Activated naive CD4-positive, alpha-beta T cell treated with anti-CD3 and anti-CD28 coated beads, Interleukin-2, amount 10 ng/mL, durations not matched to agents 7 days and 5 days (primary cell): ENCODE results near the gene GNAT2.

Experiments used
- CTCF ChIA-PET: fragments of 350-600 bp; sonication (Branson Sonifier 250); formaldehyde crosslinking; loops from one replicate; lab custom pipeline; 2021; ENCODE audit warnings: antibody characterized with exemption; lab: Charles Lee
- DNase-seq: peaks from one replicate; pipeline ENCODE4 v3.0.0-alpha.2; 2020
- H3K27ac Mint-ChIP-seq: one replicate; pipeline ENCODE4 v1.8.0; 2021; ENCODE audit warnings: mild to moderate bottlenecking, moderate library complexity, mixed read lengths
- H3K27me3 Mint-ChIP-seq: one replicate; pipeline ENCODE4 v1.8.0; 2021; ENCODE audit warnings: mild to moderate bottlenecking, mixed read lengths
- H3K36me3 Mint-ChIP-seq: one replicate; pipeline ENCODE4 v1.8.0; 2021; ENCODE audit warnings: mixed read lengths
- H3K4me1 Mint-ChIP-seq: one replicate; pipeline ENCODE4 v1.8.0; 2021; ENCODE audit warnings: mixed read lengths
- H3K4me3 Mint-ChIP-seq: one replicate; pipeline ENCODE4 v1.8.0; 2021; ENCODE audit warnings: mild to moderate bottlenecking, moderate library complexity, mixed read lengths
- H3K9me3 Mint-ChIP-seq: one replicate; pipeline ENCODE4 v1.8.0; 2021; ENCODE audit warnings: mixed read lengths

Gene GNAT2

GRCh38 chr1:109620841-109621286 lies 1.4 kb upstream of the GNAT2 start:
- Mint-ChIP-seq H3K27me3 (no peaks in the 10 kb centered on the region), H3K36me3 (peaks cover 10% of the 10 kb centered on the region), H3K9me3 (no peaks in the 10 kb centered on the region), H3K4me1 (peaks cover 77% of the 10 kb centered on the region), H3K27ac (peak overlapping the region; percentile 93), H3K4me3 (peak overlapping the region; percentile 96)
- peak; percentile 99 for DNase-seq
- CTCF ChIA-PET = interaction anchor here (0.7 to 1.9 kb wide), 7 partner anchors 10 to 156 kb away, joined by 3 to 12 read pairs (median 4); partner anchors contain the start of gene GNAI3

GRCh38 chr1:109620401-109620791 lies 980 bp upstream of the GNAT2 start:
- H3K27me3 Mint-ChIP-seq = no peaks in the 10 kb centered on the region
- CTCF ChIA-PET = interaction anchor here (0.7 to 1.9 kb wide), 7 partner anchors 11 to 156 kb away, joined by 3 to 12 read pairs (median 4); partner anchors contain the start of gene GNAI3
- H3K36me3 Mint-ChIP-seq = peaks cover 9% of the 10 kb centered on the region
- DNase-seq = no peak
- H3K9me3 Mint-ChIP-seq = no peaks in the 10 kb centered on the region
- H3K4me3 Mint-ChIP-seq = peak overlapping the region; percentile 96
- peaks cover 77% of the 10 kb centered on the region for H3K4me1 Mint-ChIP-seq
- H3K27ac Mint-ChIP-seq = peak overlapping the region; percentile 93

GRCh38 chr1:109618661-109619575 lies 498 bp downstream of the GNAT2 start:
- Mint-ChIP-seq H3K27me3 (peaks cover 2% of the 10 kb centered on the region), H3K9me3 (no peaks in the 10 kb centered on the region), H3K4me3 (peak overlapping the region; percentile 96), H3K27ac (peak overlapping the region; percentile 93), H3K36me3 (peaks cover 9% of the 10 kb centered on the region), H3K4me1 (peaks cover 64% of the 10 kb centered on the region)
- CTCF ChIA-PET = interaction anchor here (1.8 to 1.9 kb wide), 2 partner anchors 21 to 122 kb away, joined by 4 to 12 read pairs; no protein-coding TSS in a partner anchor
- DNase-seq = peak; percentile 29

- Mint-ChIP-seq H3K4me1 (peaks cover 49% of the 10 kb centered on the region), H3K36me3 (peaks cover 6% of the 10 kb centered on the region), H3K4me3 (no peak overlapping the region), H3K27me3 (peaks cover 12% of the 10 kb centered on the region), H3K27ac (peak overlapping the region; percentile 56), H3K9me3 (no peaks in the 10 kb centered on the region)
- CTCF ChIA-PET = interaction anchor here (1.1 to 2.6 kb wide), 5 partner anchors 9 to 124 kb away, joined by 3 to 12 read pairs (median 4); no protein-coding TSS in a partner anchor
- DNase-seq = peak; percentile 20
Observed at GRCh38 chr1:109617291-109617801, 2.1 kb downstream of the GNAT2 start.

GRCh38 chr1:109616391-109616790 lies 3.0 kb downstream of the GNAT2 start:
- no peaks in the 10 kb centered on the region for H3K9me3 Mint-ChIP-seq
- CTCF ChIA-PET = interaction anchor here (1.0 to 2.6 kb wide), 6 partner anchors 8 to 123 kb away, joined by 3 to 12 read pairs (median 4); partner anchors contain the start of gene GNAI3
- peaks cover 2% of the 10 kb centered on the region for H3K36me3 Mint-ChIP-seq
- no peak overlapping the region for H3K27ac Mint-ChIP-seq
- H3K4me1 Mint-ChIP-seq = peaks cover 40% of the 10 kb centered on the region
- H3K27me3 Mint-ChIP-seq = peaks cover 22% of the 10 kb centered on the region
- no peak for DNase-seq
- H3K4me3 Mint-ChIP-seq = no peak overlapping the region

GRCh38 chr1:109615879-109616278 lies 3.5 kb downstream of the GNAT2 start:
- no peaks in the 10 kb centered on the region for H3K9me3 Mint-ChIP-seq
- H3K4me3 Mint-ChIP-seq = no peak overlapping the region
- peak; percentile 26 for DNase-seq
- peaks cover 39% of the 10 kb centered on the region for H3K4me1 Mint-ChIP-seq
- CTCF ChIA-PET = interaction anchor here (1.0 to 2.6 kb wide), 2 partner anchors 68 to 70 kb away, joined by 3 to 12 read pairs; partner anchors contain the start of gene GNAI3
- peaks cover 27% of the 10 kb centered on the region for H3K27me3 Mint-ChIP-seq
- H3K27ac Mint-ChIP-seq = no peak overlapping the region
- peaks cover 2% of the 10 kb centered on the region for H3K36me3 Mint-ChIP-seq

- no peaks in the 10 kb centered on the region for H3K9me3 Mint-ChIP-seq
- H3K4me3 Mint-ChIP-seq = no peak overlapping the region
- no peak overlapping the region for H3K27ac Mint-ChIP-seq
- no peaks in the 10 kb centered on the region for H3K36me3 Mint-ChIP-seq
- peaks cover 26% of the 10 kb centered on the region for H3K4me1 Mint-ChIP-seq
- no peak for DNase-seq
- H3K27me3 Mint-ChIP-seq = peaks cover 28% of the 10 kb centered on the region
- CTCF ChIA-PET = interaction anchor here (1.0 to 2.6 kb wide), 4 partner anchors 17 to 161 kb away, joined by 3 to 9 read pairs (median 3); no protein-coding TSS in a partner anchor
Observed at GRCh38 chr1:109613361-109614147, 5.9 kb downstream of the GNAT2 start.

GRCh38 chr1:109611308-109611990 lies 8.0 kb downstream of the GNAT2 start:
- H3K27me3 Mint-ChIP-seq = peaks cover 28% of the 10 kb centered on the region
- H3K36me3 Mint-ChIP-seq = no peaks in the 10 kb centered on the region
- no peak for DNase-seq
- H3K4me3 Mint-ChIP-seq = no peak overlapping the region
- peaks cover 10% of the 10 kb centered on the region for H3K4me1 Mint-ChIP-seq
- H3K27ac Mint-ChIP-seq = no peak overlapping the region
- H3K9me3 Mint-ChIP-seq = no peaks in the 10 kb centered on the region
- CTCF ChIA-PET = interaction anchor here (1.5 kb wide), 1 partner anchor 29 kb away, joined by 6 read pairs; no protein-coding TSS in a partner anchor

GRCh38 chr1:109610609-109611307 lies 8.7 kb downstream of the GNAT2 start:
- no peak for DNase-seq
- CTCF ChIA-PET = interaction anchor here (0.7 to 1.5 kb wide), 2 partner anchors 19 to 30 kb away, joined by 4 to 6 read pairs; no protein-coding TSS in a partner anchor

GRCh38 chr1:109609881-109610280 lies 9.5 kb downstream of the GNAT2 start:
- H3K4me1 Mint-ChIP-seq = no peaks in the 10 kb centered on the region
- H3K4me3 Mint-ChIP-seq = no peak overlapping the region

More at GRCh38 chr1:109610609-109611307, 8.7 kb downstream of the GNAT2 start:
- Mint-ChIP-seq H3K36me3 (no peaks in the 10 kb centered on the region), H3K4me1 (peaks cover 3% of the 10 kb centered on the region), H3K27me3 (peaks cover 28% of the 10 kb centered on the region), H3K4me3 (no peak overlapping the region), H3K27ac (no peak overlapping the region), H3K9me3 (no peaks in the 10 kb centered on the region)

GRCh38 chr1:109605381-109605780 lies 14.0 kb downstream of the GNAT2 start:
- CTCF ChIA-PET = interaction anchor here (1.1 kb wide), 1 partner anchor 25 kb away, joined by 3 read pairs; no protein-coding TSS in a partner anchor
- no peaks in the 10 kb centered on the region for H3K27me3 Mint-ChIP-seq
- H3K4me3 Mint-ChIP-seq = no peak overlapping the region
- DNase-seq = no peak
- H3K27ac Mint-ChIP-seq = no peak overlapping the region
- no peaks in the 10 kb centered on the region for H3K9me3 Mint-ChIP-seq
- peaks cover 10% of the 10 kb centered on the region for H3K4me1 Mint-ChIP-seq
- peaks cover 4% of the 10 kb centered on the region for H3K36me3 Mint-ChIP-seq

More at GRCh38 chr1:109609881-109610280, 9.5 kb downstream of the GNAT2 start:
- Mint-ChIP-seq H3K9me3 (no peaks in the 10 kb centered on the region), H3K36me3 (no peaks in the 10 kb centered on the region), H3K27ac (no peak overlapping the region), H3K27me3 (peaks cover 28% of the 10 kb centered on the region)
- CTCF ChIA-PET = interaction anchor here (1.4 kb wide), 1 partner anchor 9 kb away, joined by 4 read pairs; no protein-coding TSS in a partner anchor
- DNase-seq = no peak

- Mint-ChIP-seq H3K36me3 (peaks cover 14% of the 10 kb centered on the region), H3K27ac (no peak overlapping the region), H3K9me3 (no peaks in the 10 kb centered on the region), H3K4me3 (no peak overlapping the region), H3K27me3 (no peaks in the 10 kb centered on the region), H3K4me1 (peaks cover 10% of the 10 kb centered on the region)
- DNase-seq = no peak
- CTCF ChIA-PET = no interaction called here
Observed at GRCh38 chr1:109603229-109603628, 16.2 kb downstream of the GNAT2 start.
